GM20000 (cell line): ENCODE data around the gene PDK3.

Source experiments
- DNase-seq: peaks from one replicate; pipeline ENCODE4 v3.0.0; 2012; ENCODE audit warnings: low spot score
- TF ChIP-seq, protein P1 (sequence below): IDR thresholded peaks from 2 replicates; pipeline ENCODE4 v1.5.1; 2012; ENCODE audit warnings: mild to moderate bottlenecking, control low read depth; ENCODE audit errors: extremely low read depth, missing control alignments

Gene PDK3

DNA sequence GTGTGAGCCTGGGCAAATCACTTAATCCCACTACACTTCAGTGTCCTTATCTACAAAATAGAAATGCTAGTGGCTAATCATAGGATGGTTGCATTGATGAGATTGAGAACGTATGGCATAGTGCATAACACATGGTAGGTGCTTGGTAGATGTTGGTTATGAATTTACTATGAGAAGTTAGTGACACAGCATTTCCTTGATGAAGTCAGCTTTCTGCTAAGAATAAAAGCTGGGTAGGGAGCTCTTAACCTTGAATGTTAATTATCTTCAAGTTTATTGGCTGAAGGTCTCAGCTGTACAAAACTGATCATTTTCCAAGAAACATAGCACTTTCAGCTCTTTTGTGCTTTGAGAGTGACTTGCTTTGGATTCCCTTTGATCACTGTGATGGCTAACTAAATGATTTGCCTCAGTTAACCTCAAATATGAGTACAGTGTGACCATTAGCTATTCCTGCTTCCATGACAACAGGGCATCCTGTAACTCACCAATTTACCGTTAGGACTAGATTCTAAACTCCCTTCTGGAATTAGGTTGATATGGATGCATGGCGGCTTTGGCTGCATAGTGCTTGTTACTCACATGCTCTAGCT, 17.8 kb downstream of the PDK3 start:
- DNase-seq = no peak
- TF ChIP-seq, protein P1, sequence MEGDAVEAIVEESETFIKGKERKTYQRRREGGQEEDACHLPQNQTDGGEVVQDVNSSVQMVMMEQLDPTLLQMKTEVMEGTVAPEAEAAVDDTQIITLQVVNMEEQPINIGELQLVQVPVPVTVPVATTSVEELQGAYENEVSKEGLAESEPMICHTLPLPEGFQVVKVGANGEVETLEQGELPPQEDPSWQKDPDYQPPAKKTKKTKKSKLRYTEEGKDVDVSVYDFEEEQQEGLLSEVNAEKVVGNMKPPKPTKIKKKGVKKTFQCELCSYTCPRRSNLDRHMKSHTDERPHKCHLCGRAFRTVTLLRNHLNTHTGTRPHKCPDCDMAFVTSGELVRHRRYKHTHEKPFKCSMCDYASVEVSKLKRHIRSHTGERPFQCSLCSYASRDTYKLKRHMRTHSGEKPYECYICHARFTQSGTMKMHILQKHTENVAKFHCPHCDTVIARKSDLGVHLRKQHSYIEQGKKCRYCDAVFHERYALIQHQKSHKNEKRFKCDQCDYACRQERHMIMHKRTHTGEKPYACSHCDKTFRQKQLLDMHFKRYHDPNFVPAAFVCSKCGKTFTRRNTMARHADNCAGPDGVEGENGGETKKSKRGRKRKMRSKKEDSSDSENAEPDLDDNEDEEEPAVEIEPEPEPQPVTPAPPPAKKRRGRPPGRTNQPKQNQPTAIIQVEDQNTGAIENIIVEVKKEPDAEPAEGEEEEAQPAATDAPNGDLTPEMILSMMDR = no peak

DNA sequence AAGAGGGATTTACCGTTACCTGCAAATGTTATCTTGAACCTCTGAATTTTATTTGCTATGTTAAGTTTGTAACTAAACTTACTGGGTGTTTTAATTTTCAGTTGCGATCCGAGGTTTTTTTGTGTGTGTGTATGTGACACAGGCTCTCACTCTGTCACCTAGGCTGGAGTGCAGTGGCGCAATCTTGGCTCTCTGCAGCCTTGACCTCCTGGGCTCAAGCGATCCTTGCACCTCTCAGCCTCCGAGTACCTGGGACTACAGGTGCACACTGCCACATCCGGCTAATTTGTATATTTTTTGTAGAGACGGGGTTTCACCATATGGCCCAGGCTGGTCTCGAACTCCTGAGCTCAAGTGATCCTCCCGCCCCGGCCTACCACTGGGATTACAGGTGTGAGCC, 18.5 kb downstream of the PDK3 start:
- DNase-seq = no peak
- TF ChIP-seq, protein P1 = no peak

DNA sequence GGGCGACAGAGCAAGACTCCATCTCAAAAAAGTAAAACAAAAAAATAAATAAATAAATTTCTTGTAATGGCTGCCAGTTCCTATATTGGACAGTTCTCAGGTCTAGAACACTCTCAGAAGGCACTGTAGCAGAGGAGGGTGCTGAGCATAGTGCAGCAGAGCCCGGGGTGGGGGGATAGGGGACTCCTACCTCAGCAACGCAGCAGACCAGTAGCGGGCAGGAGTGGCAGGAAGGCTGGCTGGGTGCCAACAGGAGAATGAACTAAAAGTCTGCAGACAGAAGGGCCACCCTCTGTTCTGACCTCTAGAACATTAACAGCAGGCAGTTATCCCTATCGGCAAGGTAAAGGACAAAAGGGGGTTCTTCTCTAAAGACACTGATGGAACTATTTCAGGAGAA, 20.2 kb downstream of the PDK3 start:
- DNase-seq = no peak
- TF ChIP-seq, protein P1 = no peak

DNA sequence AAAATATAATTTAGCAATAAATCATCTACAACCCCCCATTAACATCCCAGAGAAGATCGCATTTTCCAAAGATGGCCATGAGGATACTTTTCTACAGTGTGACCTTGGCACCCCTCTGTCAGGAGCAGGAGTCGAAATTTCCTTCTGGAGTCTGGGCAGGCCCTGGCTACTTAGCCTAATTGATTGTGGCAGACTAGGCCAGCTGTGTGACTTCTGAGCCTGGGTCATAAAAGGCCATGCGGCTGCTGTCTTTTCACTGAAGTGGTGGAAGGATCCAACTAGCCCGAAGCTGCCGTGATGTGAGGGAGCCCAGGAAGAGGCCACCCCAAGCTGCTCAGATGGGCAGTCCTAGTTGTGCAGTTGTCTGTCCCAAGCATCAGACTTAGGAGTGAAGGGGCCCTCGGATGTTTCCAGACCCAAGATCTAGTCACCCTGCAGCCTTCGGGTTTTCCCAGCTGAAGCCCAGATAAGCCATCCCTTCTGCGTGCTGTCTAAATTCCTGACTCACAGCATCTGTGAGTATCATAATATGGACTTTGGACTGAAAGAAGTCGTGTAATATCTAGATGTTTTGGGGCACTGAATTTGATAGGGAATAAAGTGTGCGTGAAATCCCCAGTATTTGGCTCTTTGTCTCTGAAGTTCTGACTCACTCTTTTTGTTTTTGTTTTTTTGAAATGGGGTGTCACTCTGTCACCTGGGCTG, 21.0 kb downstream of the PDK3 start:
- TF ChIP-seq, protein P1 = no peak
- no peak for DNase-seq

DNA sequence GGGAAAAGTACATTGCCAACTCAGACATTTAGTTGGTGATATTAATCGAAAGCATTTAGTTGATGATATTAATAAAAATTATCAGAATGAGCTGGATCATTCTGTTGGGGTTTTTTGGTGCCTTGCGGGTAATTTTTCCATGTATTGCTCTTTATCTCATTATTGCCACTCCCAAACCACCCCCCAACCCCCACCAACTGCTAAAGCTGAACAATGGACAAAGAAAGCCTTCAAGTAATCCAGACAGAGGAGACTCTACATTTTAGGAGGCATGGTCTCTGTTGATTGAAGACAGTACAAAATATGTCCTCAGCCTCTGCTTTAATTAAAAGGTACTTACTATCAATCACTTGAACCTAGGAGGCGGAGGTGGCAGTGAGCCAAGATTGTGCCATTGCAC, 22.5 kb downstream of the PDK3 start:
- TF ChIP-seq, protein P1 = no peak
- DNase-seq = no peak

DNA sequence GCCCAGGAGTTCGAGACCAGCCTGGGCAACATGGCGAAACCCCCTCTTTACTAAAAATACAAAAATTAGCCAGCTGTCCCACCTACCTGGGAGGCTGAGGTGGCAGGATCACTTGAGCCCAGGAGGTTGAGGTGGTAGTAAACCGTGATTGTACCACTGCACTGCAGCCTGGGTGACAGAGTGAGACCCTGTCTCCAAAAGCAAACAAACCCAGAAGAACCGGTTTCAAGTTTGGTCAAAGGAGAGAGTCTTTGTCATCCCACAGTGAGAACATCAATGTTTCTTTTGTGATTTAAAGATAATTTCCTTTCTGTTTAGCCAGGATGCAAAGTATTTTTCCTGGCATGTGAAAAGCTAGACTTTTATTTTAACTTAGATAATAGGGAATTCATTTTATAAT, 26.7 kb downstream of the PDK3 start:
- DNase-seq = no peak
- TF ChIP-seq, protein P1 = no peak

DNA sequence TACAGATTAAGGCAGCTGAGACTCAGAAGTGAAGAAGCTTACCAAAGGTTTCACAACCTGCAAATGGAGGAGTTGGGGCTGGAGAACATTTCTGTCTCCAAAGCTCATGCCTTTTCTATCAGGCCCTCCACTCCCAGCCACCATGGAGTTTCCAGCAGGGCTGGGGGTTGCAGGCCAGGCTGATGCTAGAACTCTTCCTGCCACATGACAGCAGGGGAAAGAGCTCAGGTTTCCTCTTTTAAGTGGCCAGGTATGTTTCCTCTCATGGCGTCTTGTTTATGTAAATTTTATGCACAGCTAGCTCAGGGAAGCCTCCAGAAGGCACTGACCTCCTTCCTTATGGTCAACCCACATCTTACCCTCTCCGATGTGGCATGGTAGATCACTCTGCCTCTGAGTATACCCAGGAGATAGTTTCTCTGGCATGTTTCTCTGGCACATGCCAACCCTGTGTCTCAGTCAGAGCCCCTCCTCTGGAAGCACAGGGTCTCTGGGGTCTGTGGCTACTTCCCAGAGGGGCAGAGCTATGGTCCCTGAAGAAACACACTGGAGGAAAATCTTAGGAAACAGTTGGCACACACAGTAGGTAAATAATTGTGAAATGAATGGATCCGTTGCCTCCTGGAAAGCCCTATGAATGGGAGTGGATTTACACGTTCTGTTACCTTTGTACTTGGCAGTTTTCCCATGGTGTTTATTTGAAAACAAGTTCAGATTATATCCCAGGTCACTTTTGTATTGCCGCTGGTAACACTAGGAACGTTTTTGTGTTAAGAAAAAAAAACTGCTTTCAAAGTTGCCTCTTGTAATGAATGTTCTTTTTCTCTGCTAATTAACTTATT, 28.9 kb downstream of the PDK3 start:
- DNase-seq = no peak

More for the DNA sequence above, 28.9 kb downstream of the PDK3 start:
- TF ChIP-seq, protein P1 = no peak
